ENCODE results near the gene SAMD7. TPM values are rescaled to one million over a fixed set of nuclear protein-coding genes. Genes with fewer than 3 reads are reported as not detected.

The SAMD7 gene
- total RNA-seq, 1 experiment from 2014 or later = not detected

DNA sequence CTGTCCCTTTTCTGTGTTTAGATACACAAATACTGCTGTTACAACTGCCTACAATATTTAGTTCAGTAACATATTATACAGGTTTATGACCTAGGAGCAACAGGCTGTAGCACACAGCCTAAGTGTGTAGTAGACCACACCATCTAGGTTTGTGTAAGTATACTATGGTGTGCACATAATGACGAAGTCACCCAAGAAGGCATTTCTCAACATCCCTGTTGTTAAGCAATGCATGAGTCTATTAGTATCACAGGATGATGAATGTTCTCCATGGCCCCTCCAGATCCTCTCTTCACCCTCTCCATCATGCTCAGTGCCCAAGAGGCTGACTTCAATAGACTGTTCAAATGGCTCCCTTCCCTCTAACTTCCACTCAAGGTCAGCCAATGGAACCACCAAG is 40.7 kb downstream of the SAMD7 start (continued):
- TF ChIP-seq, protein P1, sequence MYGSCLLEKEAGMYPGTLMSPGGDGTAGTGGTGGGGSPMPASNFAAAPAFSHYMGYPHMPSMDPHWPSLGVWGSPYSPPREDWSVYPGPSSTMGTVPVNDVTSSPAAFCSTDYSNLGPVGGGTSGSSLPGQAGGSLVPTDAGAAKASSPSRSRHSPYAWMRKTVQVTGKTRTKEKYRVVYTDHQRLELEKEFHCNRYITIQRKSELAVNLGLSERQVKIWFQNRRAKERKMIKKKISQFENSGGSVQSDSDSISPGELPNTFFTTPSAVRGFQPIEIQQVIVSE (CRISPR knock-in tag; IDR thresholded peaks at IDR 0.05; ENCODE audit: borderline replicate concordance) = no peak
- no peak for TF ChIP-seq NFYB (CRISPR knock-in tag; conservative IDR thresholded peaks at IDR 0.05; ENCODE audit: low read depth)
- TF ChIP-seq SMAD4 (CRISPR knock-in tag; IDR thresholded peaks at IDR 0.05) = no peak
- TF ChIP-seq ZNF396 (CRISPR knock-in tag; IDR thresholded peaks at IDR 0.05; ENCODE audit: borderline replicate concordance) = no peak

- no peak for TF ChIP-seq ZNF396 (CRISPR knock-in tag; IDR thresholded peaks at IDR 0.05; ENCODE audit: borderline replicate concordance)
- no peak for TF ChIP-seq ESRRA (CRISPR knock-in tag; IDR thresholded peaks at IDR 0.05; ENCODE audit: borderline replicate concordance)
- TF ChIP-seq, protein P2, sequence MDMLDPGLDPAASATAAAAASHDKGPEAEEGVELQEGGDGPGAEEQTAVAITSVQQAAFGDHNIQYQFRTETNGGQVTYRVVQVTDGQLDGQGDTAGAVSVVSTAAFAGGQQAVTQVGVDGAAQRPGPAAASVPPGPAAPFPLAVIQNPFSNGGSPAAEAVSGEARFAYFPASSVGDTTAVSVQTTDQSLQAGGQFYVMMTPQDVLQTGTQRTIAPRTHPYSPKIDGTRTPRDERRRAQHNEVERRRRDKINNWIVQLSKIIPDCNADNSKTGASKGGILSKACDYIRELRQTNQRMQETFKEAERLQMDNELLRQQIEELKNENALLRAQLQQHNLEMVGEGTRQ (CRISPR knock-in tag; IDR thresholded peaks at IDR 0.05) = no peak
- no peak for TF ChIP-seq RORB (CRISPR knock-in tag; IDR thresholded peaks at IDR 0.05)
- TF ChIP-seq ZNF425 (CRISPR knock-in tag; conservative IDR thresholded peaks at IDR 0.05) = no peak
- TF ChIP-seq, protein P1 (CRISPR knock-in tag; IDR thresholded peaks at IDR 0.05; ENCODE audit: borderline replicate concordance) = no peak
- TF ChIP-seq ATF3 (CRISPR knock-in tag; conservative IDR thresholded peaks at IDR 0.05) = no peak
- TF ChIP-seq, protein P3, sequence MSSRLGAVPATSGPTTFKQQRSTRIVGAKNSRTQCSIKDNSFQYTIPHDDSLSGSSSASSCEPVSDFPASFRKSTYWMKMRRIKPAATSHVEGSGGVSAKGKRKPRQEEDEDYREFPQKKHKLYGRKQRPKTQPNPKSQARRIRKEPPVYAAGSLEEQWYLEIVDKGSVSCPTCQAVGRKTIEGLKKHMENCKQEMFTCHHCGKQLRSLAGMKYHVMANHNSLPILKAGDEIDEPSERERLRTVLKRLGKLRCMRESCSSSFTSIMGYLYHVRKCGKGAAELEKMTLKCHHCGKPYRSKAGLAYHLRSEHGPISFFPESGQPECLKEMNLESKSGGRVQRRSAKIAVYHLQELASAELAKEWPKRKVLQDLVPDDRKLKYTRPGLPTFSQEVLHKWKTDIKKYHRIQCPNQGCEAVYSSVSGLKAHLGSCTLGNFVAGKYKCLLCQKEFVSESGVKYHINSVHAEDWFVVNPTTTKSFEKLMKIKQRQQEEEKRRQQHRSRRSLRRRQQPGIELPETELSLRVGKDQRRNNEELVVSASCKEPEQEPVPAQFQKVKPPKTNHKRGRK (CRISPR knock-in tag; IDR thresholded peaks at IDR 0.05; ENCODE audit: borderline replicate concordance) = no peak
- no peak for TF ChIP-seq ETV6 (CRISPR knock-in tag; IDR thresholded peaks at IDR 0.05)
- TF ChIP-seq TCF7 (CRISPR knock-in tag; IDR thresholded peaks at IDR 0.05; ENCODE audit: low read depth) = no peak
- POLR2A ChIA-PET = no interaction called here
- DNase-seq (ENCODE audit: low spot score) = no peak
- Mint-ChIP-seq H3K27me3 (ENCODE audit: low read depth) (no peaks in the 10 kb centered on the region), H3K36me3 (no peaks in the 10 kb centered on the region), H3K4me1 (no peaks in the 10 kb centered on the region), H3K9me3 (no peaks in the 10 kb centered on the region), H3K27ac (no peak overlapping the region), H3K4me3 (no peak overlapping the region)
- no peak for ATAC-seq
- CTCF ChIA-PET = no interaction called here
These were observed 42.2 kb downstream of the SAMD7 start for GRCh38 chr3:169953462-169954141.

DNA sequence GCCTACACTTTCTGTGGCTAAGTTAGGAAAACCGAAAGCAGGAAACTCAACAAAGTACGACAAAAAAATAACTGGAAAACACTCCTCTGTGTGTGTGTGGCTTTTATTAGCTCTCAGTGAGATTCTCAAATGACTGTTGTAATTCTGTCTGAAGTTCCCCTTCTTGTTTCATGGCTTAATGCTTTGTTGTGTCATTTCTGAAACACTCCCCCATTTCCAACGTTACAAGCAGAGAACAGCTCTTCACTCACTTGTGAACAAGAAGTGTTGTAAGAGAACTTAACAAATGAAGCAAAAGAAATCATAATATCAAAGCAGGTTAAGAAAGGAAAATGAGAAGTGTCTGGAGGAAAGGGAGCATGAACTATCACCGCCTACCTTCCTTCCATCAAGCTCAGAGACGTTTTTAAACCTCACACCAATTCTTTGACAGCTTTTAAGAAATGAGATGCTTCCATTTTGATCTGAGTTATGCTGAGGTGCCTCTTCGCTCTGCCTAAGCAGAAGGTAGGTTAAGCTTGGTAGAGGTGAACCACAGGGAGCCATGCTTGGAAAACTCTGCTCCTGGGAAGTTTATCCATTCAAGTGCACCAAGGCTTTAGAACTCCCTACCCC is 42.9 kb downstream of the SAMD7 start:
- CTCF ChIA-PET = no interaction called here
- Mint-ChIP-seq H3K4me3 (no peak overlapping the region), H3K27ac (no peak overlapping the region), H3K36me3 (no peaks in the 10 kb centered on the region), H3K9me3 (no peaks in the 10 kb centered on the region), H3K4me1 (no peaks in the 10 kb centered on the region), H3K27me3 (ENCODE audit: low read depth) (no peaks in the 10 kb centered on the region)
- no peak for DNase-seq (ENCODE audit: low spot score)
- no peak for ATAC-seq
- POLR2A ChIA-PET = no interaction called here
- TF ChIP-seq ARID4B (CRISPR knock-in tag; IDR thresholded peaks at IDR 0.05; ENCODE audit: borderline replicate concordance) (no peak), FOXK1 (CRISPR knock-in tag; IDR thresholded peaks at IDR 0.05) (no peak), GTF2I (CRISPR knock-in tag; conservative IDR thresholded peaks at IDR 0.05) (no peak), E2F5 (CRISPR knock-in tag; IDR thresholded peaks at IDR 0.05) (no peak), MYBL2 (CRISPR knock-in tag; IDR thresholded peaks at IDR 0.05) (no peak), RORB (CRISPR knock-in tag; IDR thresholded peaks at IDR 0.05) (no peak)
- TF ChIP-seq, protein P4, sequence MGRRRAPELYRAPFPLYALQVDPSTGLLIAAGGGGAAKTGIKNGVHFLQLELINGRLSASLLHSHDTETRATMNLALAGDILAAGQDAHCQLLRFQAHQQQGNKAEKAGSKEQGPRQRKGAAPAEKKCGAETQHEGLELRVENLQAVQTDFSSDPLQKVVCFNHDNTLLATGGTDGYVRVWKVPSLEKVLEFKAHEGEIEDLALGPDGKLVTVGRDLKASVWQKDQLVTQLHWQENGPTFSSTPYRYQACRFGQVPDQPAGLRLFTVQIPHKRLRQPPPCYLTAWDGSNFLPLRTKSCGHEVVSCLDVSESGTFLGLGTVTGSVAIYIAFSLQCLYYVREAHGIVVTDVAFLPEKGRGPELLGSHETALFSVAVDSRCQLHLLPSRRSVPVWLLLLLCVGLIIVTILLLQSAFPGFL (CRISPR knock-in tag; IDR thresholded peaks at IDR 0.05; ENCODE audit: borderline replicate concordance) = no peak

All from WTC11 (cell line).